OCI-LY1 (cell line): ENCODE data around the gene SLC15A5.

Experiments used
- H2AFZ ChIP-seq: fragments of 200-600 bp; sonication (generic), shearing (Covaris generic); 2 replicates; pipeline ENCODE4 v1.6.0; 2014; ENCODE audit warnings: antibody characterized with exemption, mild to moderate bottlenecking, low read length
- H3F3A ChIP-seq: fragments of 200-600 bp; sonication (generic), shearing (Covaris generic); 2 replicates; pipeline ENCODE4 v1.6.0; 2014; ENCODE audit warnings: mild to moderate bottlenecking, antibody characterized with exemption, low read length, moderate library complexity; ENCODE audit not compliant: insufficient read depth
- H3K27ac ChIP-seq: fragments of 200-600 bp; sonication (generic); 2 replicates; pipeline ENCODE4 v1.5.1; 2014; ENCODE audit warnings: low read length, mixed run types, mild to moderate bottlenecking, low read depth; ENCODE audit not compliant: poor library complexity, severe bottlenecking
- H3K27me3 ChIP-seq: fragments of 200-600 bp; sonication (generic); 2 replicates; pipeline ENCODE4 v1.6.0; 2014; ENCODE audit warnings: antibody characterized with exemption, mild to moderate bottlenecking, low read length, moderate library complexity; ENCODE audit not compliant: insufficient read depth
- H3K36me3 ChIP-seq: fragments of 200-600 bp; sonication (generic); 2 replicates; pipeline ENCODE4 v1.6.1; 2014; ENCODE audit warnings: mild to moderate bottlenecking, antibody characterized with exemption, low read length, moderate library complexity, mixed read lengths; ENCODE audit not compliant: insufficient read depth
- H3K4me1 ChIP-seq: fragments of 200-600 bp; sonication (generic); 2 replicates; pipeline ENCODE4 v1.5.1; 2014; ENCODE audit warnings: mild to moderate bottlenecking, low read length, moderate library complexity; ENCODE audit not compliant: insufficient read depth, severe bottlenecking
- H3K4me2 ChIP-seq: fragments of 200-600 bp; sonication (generic), shearing (Covaris generic); 2 replicates; pipeline ENCODE4 v1.6.1; 2014; ENCODE audit warnings: low read length
- H3K4me3 ChIP-seq: fragments of 200-600 bp; sonication (generic); 2 replicates; pipeline ENCODE4 v1.5.1; 2014; ENCODE audit warnings: low read length, low read depth, mild to moderate bottlenecking, mixed read lengths; ENCODE audit not compliant: poor library complexity, severe bottlenecking
- H3K79me2 ChIP-seq: fragments of 200-600 bp; shearing (Covaris generic); 2 replicates; pipeline ENCODE4 v1.6.1; 2016; ENCODE audit warnings: mixed run types, low read length, mixed read lengths; ENCODE audit not compliant: insufficient read depth
- H3K9ac ChIP-seq: fragments of 200-600 bp; sonication (generic), shearing (Covaris generic); 2 replicates; pipeline ENCODE4 v1.6.1; 2014; ENCODE audit warnings: mild to moderate bottlenecking, low read length, mixed read lengths
- H3K9me2 ChIP-seq: fragments of 200-600 bp; sonication (generic), shearing (Covaris generic); 2 replicates; pipeline ENCODE4 v1.6.1; 2014; ENCODE audit warnings: low read depth, mild to moderate bottlenecking, low read length, mixed read lengths
- H3K9me3 ChIP-seq: fragments of 200-600 bp; shearing (Covaris generic); 2 replicates; pipeline ENCODE4 v1.6.1; 2014; ENCODE audit warnings: low read length, mixed read lengths
- H4K20me1 ChIP-seq: fragments of 200-600 bp; sonication (generic), shearing (Covaris generic); 2 replicates; pipeline ENCODE4 v1.6.0; 2016; ENCODE audit warnings: mild to moderate bottlenecking, low read length; ENCODE audit not compliant: insufficient read depth
- EZH2 ChIP-seq: fragments of 200-600 bp; sonication (generic), shearing (Covaris generic); IDR thresholded peaks from 2 replicates; pipeline ENCODE4 v1.8.0; 2017; ENCODE audit warnings: borderline replicate concordance, mixed run types, mild to moderate bottlenecking, antibody characterized with exemption, low read length, moderate library complexity, mixed read lengths
- TF ChIP-seq, protein P1 (sequence below): fragments of 200-600 bp; sonication (generic), shearing (Covaris generic); IDR thresholded peaks from 2 replicates; pipeline ENCODE4 v1.5.1; 2017; ENCODE audit warnings: mild to moderate bottlenecking, antibody characterized with exemption, low read length, moderate library complexity, mixed read lengths

Gene SLC15A5

DNA sequence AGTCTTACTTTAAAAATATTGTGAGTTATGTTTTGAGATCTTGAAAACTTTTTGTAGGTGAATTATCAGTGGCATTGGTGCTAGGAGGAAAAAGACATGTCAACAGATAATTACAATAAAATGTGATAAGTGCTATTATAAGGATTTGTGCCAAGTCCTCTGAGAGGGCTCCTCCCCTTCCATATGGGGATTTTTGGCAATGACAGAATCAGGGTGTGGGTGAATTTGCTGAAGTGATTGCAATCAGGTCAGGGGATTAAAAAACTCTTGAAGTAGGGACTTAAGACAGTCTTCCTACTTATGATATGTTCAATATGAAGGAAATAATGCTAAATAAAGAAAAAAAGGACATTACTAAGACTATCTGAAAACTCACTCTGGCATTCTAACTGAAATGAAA lies 122.5 kb downstream of the SLC15A5 start:
- H4K20me1 ChIP-seq = no peaks in the 10 kb centered on the region
- no peaks in the 10 kb centered on the region for H3K79me2 ChIP-seq
- H2AFZ ChIP-seq = no peak overlapping the region
- H3K27ac ChIP-seq = no peak overlapping the region
- no peak overlapping the region for H3K4me3 ChIP-seq
- TF ChIP-seq, protein P1, sequence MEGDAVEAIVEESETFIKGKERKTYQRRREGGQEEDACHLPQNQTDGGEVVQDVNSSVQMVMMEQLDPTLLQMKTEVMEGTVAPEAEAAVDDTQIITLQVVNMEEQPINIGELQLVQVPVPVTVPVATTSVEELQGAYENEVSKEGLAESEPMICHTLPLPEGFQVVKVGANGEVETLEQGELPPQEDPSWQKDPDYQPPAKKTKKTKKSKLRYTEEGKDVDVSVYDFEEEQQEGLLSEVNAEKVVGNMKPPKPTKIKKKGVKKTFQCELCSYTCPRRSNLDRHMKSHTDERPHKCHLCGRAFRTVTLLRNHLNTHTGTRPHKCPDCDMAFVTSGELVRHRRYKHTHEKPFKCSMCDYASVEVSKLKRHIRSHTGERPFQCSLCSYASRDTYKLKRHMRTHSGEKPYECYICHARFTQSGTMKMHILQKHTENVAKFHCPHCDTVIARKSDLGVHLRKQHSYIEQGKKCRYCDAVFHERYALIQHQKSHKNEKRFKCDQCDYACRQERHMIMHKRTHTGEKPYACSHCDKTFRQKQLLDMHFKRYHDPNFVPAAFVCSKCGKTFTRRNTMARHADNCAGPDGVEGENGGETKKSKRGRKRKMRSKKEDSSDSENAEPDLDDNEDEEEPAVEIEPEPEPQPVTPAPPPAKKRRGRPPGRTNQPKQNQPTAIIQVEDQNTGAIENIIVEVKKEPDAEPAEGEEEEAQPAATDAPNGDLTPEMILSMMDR = no peak
- no peak for TF ChIP-seq EZH2
- no peaks in the 10 kb centered on the region for H3K9me2 ChIP-seq
- no peak overlapping the region for H3K4me2 ChIP-seq
- no peaks in the 10 kb centered on the region for H3K36me3 ChIP-seq
- H3F3A ChIP-seq = no peaks in the 10 kb centered on the region
- no peaks in the 10 kb centered on the region for H3K27me3 ChIP-seq
- no peak overlapping the region for H3K9ac ChIP-seq
- H3K9me3 ChIP-seq = no peaks in the 10 kb centered on the region
- no peaks in the 10 kb centered on the region for H3K4me1 ChIP-seq

DNA sequence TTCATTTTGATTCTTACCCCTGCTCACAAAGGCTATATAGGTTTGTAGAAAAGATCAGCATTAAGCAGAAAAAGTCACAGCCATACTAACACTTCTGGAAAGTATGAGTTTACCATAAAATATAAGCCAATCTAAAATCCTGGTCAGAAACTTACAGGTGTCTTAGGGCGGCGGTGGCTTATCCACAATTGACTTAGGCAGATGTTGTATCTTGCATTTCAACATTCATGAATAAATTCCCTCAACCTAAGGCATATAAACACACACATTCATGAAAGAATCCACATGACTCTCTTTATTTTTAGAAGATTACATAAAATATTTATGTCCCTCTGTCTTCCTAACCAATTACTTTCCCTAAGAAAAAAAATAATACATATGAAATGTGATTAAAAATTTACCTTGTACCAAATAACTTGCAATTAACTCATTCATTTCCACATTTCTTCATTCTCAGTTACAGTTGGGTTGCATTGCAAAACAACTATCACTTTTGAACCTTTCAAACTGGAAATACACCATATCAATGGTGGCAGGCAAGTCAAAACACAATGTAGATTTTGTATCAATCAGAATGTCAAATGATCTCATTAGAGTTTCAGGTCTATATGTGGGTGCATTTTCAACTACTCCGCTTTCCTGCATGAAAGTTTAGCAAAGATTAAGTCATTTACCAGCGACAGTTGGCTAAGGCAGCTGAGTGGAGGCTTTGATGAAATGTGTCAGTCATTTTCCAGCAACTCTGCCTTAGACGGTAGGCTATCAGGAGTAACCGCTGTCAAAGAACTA lies 124.4 kb downstream of the SLC15A5 start:
- Histone ChIP-seq H3K9ac (no peak overlapping the region), H3K36me3 (no peaks in the 10 kb centered on the region), H2AFZ (no peak overlapping the region), H4K20me1 (no peaks in the 10 kb centered on the region), H3K9me2 (no peaks in the 10 kb centered on the region), H3K4me3 (no peak overlapping the region), H3F3A (no peaks in the 10 kb centered on the region), H3K4me1 (no peaks in the 10 kb centered on the region), H3K27me3 (no peaks in the 10 kb centered on the region), H3K9me3 (no peaks in the 10 kb centered on the region), H3K27ac (no peak overlapping the region), H3K4me2 (no peak overlapping the region), H3K79me2 (no peaks in the 10 kb centered on the region)
- TF ChIP-seq, protein P1 = no peak
- no peak for TF ChIP-seq EZH2

GRCh38 chr12:16150276-16150675 lies 127.2 kb downstream of the SLC15A5 start:
- TF ChIP-seq, protein P1 = no peak
- no peak for TF ChIP-seq EZH2
- H3K27ac ChIP-seq = no peak overlapping the region
- H4K20me1 ChIP-seq = no peaks in the 10 kb centered on the region
- no peak overlapping the region for H3K4me3 ChIP-seq
- H2AFZ ChIP-seq = no peak overlapping the region
- H3K9me3 ChIP-seq = no peaks in the 10 kb centered on the region
- H3F3A ChIP-seq = no peaks in the 10 kb centered on the region
- H3K36me3 ChIP-seq = no peaks in the 10 kb centered on the region
- H3K27me3 ChIP-seq = no peaks in the 10 kb centered on the region; the same call in 1 of the 2 replicates
- H3K9me2 ChIP-seq = no peaks in the 10 kb centered on the region
- no peak overlapping the region for H3K4me2 ChIP-seq
- H3K4me1 ChIP-seq = no peaks in the 10 kb centered on the region
- no peak overlapping the region for H3K9ac ChIP-seq
- no peaks in the 10 kb centered on the region for H3K79me2 ChIP-seq
